ENCODE results near the gene BACH2.

The BACH2 gene

GRCh38 chr6:90274451-90275030 is 22.1 kb downstream of the BACH2 start:
- DNase-seq: no peak

DNA sequence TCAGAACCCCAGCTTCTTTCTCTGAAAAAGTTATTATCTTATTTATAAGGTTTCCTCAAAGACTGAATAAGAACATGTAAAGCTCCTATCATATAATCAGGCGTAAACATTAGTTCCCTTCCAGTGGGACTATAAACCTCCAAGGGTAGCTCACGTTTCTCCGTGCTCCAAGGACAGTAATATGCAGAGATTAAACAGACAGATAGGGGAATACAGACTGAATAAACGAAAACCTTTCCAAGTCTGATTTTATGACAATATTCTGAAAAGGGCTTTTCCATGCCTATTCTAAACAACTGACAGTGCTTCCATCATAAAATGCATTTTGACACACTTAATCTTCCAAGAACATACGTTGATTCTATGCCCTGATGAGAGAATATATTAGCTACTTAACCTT is 22.8 kb downstream of the BACH2 start:
- DNase-seq: no peak

GRCh38 chr6:90272895-90273294 is 23.7 kb downstream of the BACH2 start:
- DNase-seq: no peak

- no peak for DNase-seq
Observed at GRCh38 chr6:90271831-90272230, 24.8 kb downstream of the BACH2 start.

- DNase-seq: no peak
Observed at GRCh38 chr6:90269334-90269733, 27.3 kb downstream of the BACH2 start.

GRCh38 chr6:90268178-90268577 is 28.5 kb downstream of the BACH2 start:
- DNase-seq: no peak

- no peak for DNase-seq
Observed at GRCh38 chr6:90266905-90267621, 29.6 kb downstream of the BACH2 start.

GRCh38 chr6:90264561-90264960 is 32.1 kb downstream of the BACH2 start:
- no peak for DNase-seq

- DNase-seq: no peak
Observed at GRCh38 chr6:90263633-90264032, 33.0 kb downstream of the BACH2 start.

DNA sequence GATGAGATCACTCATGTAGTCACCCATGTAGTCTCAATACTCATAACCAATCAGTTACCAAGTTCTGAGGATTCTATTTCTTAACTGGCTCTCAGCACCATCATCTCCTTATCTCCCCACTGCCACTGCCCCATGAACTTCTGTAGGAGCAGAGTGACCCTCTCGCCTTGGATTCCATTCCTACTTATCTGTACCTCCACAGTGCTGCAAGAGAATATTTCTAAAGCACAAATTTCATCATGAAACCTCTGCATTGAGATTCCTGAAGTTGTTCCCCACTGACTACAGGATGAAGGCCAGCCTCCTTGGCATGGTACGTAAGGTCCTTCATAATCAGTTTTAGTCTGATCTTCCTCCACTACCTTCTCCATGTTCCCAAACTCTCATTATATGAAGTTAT is 34.8 kb downstream of the BACH2 start:
- DNase-seq: no peak

- DNase-seq: no peak
Observed at GRCh38 chr6:90257486-90257738, 39.2 kb downstream of the BACH2 start.

- DNase-seq: no peak
Observed at GRCh38 chr6:90256698-90257485, 39.8 kb downstream of the BACH2 start.

- DNase-seq: no peak
Observed at GRCh38 chr6:90253631-90254030, 43.0 kb downstream of the BACH2 start.

GRCh38 chr6:90251295-90251992 is 45.2 kb downstream of the BACH2 start:
- DNase-seq: no peak

DNA sequence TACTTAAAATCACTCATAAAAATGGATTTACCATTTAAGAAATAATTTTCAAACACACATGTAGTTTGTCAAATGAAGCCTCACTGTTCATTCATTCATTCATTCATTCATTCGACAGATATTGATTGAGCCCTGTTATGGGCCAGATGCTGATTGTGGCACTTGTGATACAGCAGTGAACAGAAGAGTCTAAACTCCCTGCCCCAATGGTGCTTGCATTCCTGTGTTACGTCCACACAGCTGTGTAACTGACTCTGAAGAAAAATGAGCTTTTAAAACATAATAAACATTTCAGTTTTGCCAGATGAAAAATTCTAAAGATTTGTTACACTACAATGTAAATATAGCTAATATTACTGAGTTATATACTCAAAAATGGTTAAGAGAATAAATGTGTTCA is 46.2 kb downstream of the BACH2 start:
- DNase-seq: no peak

GRCh38 chr6:90249458-90249857 is 47.2 kb downstream of the BACH2 start:
- DNase-seq: no peak

GRCh38 chr6:90249034-90249433 is 47.6 kb downstream of the BACH2 start:
- DNase-seq: no peak

GRCh38 chr6:90247262-90247661 is 49.4 kb downstream of the BACH2 start:
- DNase-seq: no peak

GRCh38 chr6:90241229-90241880 is 55.3 kb downstream of the BACH2 start:
- no peak for DNase-seq

GRCh38 chr6:90238496-90239266 is 58.0 kb downstream of the BACH2 start:
- DNase-seq: no peak

DNA sequence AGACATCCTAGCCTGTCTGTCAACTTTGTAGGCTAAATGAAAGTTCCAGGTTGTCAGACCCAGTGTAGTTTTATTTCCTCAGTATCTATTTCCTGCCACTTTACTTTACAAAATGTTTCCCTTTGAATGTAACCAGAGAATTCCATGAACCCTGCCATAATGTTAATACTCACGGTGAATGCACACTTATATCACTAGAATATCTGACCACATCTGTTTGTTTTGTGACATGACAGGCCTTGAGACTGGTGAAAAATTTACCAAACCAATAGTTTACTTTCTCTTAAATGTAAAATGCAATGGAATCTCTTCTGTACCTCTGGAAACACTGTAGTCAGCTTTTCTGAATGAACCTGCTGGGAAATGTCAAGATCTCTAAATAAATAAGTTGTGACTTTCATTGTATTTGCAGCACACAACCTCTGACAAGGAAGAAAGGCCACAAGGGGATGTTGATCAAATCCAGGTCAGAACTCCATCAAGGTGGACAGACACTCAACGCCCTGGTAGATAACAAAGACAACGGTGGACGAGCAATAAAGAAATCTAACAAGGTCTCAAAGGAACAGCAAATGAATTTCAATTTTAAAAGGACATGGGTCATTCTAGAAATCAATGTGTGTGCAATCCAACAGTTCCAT is 59.2 kb downstream of the BACH2 start:
- no peak for DNase-seq

GRCh38 chr6:90233994-90234393 is 62.6 kb downstream of the BACH2 start:
- DNase-seq: no peak
